RPMI8226 (cell line): Measurements from ENCODE around the gene PPP5C.
A peak's percentile ranks its signal among the peaks of the same experiment; 100 is the strongest.
"Not testable (repeated sequence)": the region's sequence is repeated elsewhere in the genome, so short reads cannot be mapped to it uniquely, and the experiment has no call there.

Experiments
- DNase-seq: peaks from one replicate; pipeline ENCODE4 v3.0.0-alpha.2; 2015

PPP5C gene

GRCh38 chr19:46366620-46367292 is 19.9 kb downstream of the PPP5C start:
- no peak for DNase-seq

GRCh38 chr19:46367426-46367825 is 20.5 kb downstream of the PPP5C start:
- DNase-seq = no peak

DNA sequence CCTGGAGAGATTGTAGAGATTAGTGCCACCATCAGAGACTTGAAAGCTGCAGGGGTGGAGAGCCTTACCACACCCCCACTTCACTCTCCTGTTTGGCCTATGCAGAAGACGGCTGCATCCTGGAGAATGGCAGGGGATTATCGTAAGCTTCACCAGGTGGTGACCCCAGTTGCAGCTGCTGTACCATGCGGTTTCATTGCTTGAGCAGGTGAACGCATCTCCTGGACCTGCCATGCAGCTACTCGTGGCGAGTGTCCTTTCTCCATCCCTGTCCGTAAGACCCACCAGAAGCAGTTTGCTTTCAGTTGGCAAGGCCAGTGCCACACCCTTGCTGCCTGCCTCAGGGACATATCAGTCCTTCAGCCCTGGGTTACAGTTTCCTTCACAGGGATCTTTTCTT is 21.2 kb downstream of the PPP5C start:
- DNase-seq = no peak

- DNase-seq = no peak
Measured at GRCh38 chr19:46369817-46370216, 22.9 kb downstream of the PPP5C start.

- DNase-seq = no peak
Measured at GRCh38 chr19:46371371-46371901, 24.5 kb downstream of the PPP5C start.

- DNase-seq = no peak
Measured at GRCh38 chr19:46372901-46373490, 26.1 kb downstream of the PPP5C start.

GRCh38 chr19:46373491-46374359 is 26.8 kb downstream of the PPP5C start:
- DNase-seq = peak; percentile 98

DNA sequence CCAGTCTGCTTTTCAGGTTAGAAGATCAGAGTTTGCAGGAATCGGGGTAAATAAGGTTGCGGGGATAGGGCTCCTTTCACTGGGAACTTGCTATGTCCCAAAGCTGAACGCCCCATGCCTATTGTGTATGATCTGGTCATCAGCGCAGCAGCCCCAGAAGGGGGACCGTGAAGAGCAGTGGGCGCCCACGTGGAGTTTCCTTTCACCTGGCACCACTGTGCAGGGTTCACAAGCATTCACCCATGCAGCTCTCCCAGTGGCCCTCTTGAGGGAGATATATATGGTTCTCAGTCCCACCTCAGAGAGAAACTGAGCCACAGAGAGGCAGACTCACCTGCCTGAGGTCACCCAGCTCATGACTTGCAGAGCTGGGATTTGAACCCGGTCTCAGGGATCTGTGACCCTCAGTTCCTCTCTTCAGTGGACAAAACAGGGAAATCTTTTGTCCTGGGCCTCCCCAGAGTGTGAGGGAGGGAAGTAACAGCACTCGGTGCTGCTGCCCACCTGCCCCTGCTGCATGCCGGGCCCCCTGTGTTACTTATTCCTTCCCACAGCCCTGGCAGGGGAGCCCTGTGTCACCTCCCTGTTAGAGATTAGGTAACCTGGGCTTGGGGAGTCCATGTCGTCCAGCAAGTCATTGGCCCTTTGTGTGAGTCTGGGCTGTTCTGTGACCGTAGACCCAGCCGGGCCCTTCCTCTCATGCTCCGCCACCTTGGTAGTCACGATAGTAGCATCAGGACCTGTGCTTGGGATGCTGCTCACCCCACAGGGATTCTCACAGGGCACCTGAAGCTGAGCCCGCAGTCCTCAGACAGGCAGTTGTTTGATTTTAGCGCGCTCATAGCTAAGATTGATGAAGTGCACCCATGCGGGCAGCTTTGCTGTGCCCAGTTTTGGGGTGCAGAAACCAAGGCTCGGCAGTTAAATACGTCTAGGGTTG is 27.9 kb downstream of the PPP5C start:
- DNase-seq = no peak

- not testable (repeated sequence) for DNase-seq
Measured at GRCh38 chr19:46375476-46376067, 28.7 kb downstream of the PPP5C start.

DNA sequence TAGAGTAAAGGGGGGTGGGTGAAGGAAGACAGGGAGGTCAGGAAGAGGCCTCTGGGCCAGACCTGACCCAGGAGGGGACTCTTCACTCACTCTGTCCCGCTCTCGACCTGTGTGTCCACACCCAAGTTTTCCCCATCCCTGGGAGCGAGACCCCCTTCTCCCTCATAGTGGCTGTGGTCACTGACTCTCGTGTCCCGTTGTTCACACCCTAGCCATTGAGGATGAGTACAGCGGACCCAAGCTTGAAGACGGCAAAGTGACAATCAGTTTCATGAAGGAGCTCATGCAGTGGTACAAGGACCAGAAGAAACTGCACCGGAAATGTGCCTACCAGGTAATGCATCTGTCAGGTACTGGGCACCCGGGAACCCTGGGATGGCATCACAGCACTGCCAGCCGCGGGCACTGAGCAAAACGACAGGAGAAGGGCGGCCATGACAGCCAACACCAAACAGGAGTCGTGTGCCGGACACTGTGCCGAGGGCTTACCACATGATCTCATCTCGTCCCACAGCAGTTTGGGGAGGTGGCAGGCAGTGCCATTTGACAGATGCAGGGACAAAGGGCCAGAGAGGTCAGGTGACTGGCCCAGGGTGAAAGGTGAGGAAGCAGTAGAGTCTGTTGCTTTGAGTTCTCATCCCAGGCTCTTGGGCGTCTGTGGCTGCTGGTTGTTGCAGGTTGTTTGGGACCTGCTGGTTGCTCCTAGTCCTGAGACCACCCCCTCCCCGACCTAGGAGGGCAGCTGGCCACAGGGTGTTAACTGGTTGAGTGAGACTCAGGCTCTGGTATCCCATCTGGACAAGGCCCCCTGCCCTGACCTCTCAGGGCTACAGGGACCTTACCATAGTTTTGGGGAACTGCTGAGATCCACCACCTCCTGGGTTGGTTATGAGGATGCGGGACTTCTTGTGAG is 29.6 kb downstream of the PPP5C start:
- no peak for DNase-seq

- DNase-seq = no peak
Measured at GRCh38 chr19:46378268-46378667, 31.4 kb downstream of the PPP5C start.

DNA sequence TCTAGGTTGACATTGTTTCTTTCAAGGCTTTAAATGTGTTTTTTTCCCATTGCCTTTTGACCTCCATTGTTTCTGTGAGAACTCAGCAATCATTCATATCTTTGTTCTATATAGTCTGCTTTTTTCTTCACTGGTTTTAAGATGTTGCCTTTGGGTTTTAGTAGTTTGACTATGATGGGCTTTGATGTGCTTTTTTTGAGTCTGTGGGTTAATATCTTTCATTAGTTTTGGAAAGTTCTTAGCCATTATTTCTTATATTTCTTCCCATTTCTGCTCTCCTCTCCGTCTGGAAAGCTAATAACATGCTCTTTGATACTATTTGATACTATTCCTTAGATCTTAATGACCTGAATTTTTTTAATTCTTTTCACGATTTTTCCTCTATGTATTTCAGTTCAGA is 33.8 kb downstream of the PPP5C start:
- no peak for DNase-seq

DNA sequence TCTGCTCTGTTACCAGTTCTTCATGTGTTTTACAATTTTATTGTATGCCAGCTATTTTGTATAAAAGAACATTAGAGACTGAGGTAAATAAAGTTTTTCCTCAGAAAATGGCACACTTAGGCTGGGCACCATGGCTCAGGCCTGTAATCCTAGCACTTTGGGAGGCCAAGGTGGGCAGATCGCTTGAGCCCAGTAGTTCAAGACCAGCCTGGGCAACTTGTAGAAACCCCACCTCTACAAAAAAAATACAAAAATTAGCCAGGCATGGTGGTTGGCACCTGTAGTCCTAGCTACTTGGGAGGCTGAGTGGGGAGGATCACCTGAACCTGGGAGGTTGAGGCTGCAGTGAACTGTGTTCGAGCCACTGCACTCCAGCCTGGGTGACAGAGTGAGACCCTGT is 34.5 kb downstream of the PPP5C start:
- DNase-seq = no peak

- no peak for DNase-seq
Measured at GRCh38 chr19:46381756-46382345, 35.0 kb downstream of the PPP5C start.

GRCh38 chr19:46383171-46383815 is 36.4 kb downstream of the PPP5C start:
- DNase-seq = no peak

DNA sequence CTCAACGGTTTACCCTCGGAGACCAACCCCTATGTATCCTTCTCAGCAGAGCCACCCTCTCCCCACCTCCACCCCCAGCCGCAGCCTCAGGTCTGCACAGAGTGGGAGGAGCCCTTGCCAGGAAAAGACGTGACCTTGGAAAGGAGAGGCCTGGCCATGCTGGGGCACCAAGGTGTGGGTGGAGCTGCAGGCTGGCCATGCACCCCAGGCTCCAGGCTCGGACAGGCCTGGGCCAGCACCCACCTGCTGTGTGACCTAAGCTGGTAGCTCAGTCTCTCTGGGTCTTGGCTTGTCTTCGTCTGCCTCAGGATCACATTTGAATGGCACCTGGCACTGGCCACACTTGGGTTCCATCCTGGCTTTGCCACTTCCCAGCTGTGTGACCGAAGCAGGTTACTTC is 37.0 kb downstream of the PPP5C start:
- DNase-seq = no peak

- no peak for DNase-seq
Measured at GRCh38 chr19:46384396-46384795, 37.5 kb downstream of the PPP5C start.

DNA sequence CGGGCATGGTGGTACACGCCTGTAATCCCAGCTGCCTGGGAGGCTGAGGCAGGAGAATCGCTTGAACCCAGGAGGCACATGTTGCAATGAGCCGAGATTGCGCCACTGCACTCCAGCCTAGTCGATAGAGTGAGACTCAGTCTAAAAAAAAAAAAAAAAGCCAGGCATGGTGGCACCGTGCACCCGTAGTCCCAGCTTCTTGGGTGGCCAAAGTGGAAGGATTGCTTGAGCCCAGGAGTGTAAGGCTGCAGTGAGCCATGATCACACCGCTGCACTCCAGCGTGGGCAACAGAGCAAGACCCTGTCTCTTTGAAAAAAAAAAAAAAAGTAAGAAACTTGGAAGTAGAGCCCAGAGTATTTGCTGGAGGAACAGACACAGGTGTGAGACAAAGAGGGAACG is 38.7 kb downstream of the PPP5C start:
- no peak for DNase-seq

GRCh38 chr19:46386151-46386550 is 39.3 kb downstream of the PPP5C start:
- no peak for DNase-seq
